WTC11 (cell line): ENCODE measurements around the gene HSDL1. TPM values are rescaled to one million over a fixed set of nuclear protein-coding genes. Genes with fewer than 3 reads are reported as not detected.

Experiments
- ATAC-seq: fragments of 200-7000 bp; cut with Tn5 transposase; 2 replicates; pipeline ENCODE4 v1.10.0; 2021; ENCODE audit warnings: mild to moderate bottlenecking, moderate library complexity
- CTCF ChIA-PET: fragments of 300-600 bp; sonication (Branson Sonifier 250); formaldehyde crosslinking; loops from one replicate; lab custom pipeline; 2021; ENCODE audit warnings: antibody characterized with exemption; lab: Charles Lee
- POLR2A ChIA-PET: fragments of 350-600 bp; sonication (Branson Sonifier 250); formaldehyde crosslinking; loops from one replicate; lab custom pipeline; 2021; ENCODE audit warnings: antibody characterized with exemption; lab: Charles Lee
- DNase-seq: peaks from one replicate; pipeline ENCODE4 v3.0.0; 2021; ENCODE audit warnings: low spot score
- H3K27ac Mint-ChIP-seq: 2 replicates; pipeline ENCODE4 v1.8.0; 2021; ENCODE audit warnings: mixed read lengths
- H3K27me3 Mint-ChIP-seq: 2 replicates; pipeline ENCODE4 v1.8.0; 2021; ENCODE audit warnings: low read depth, mild to moderate bottlenecking, moderate library complexity, mixed read lengths
- H3K36me3 Mint-ChIP-seq: 2 replicates; pipeline ENCODE4 v1.8.0; 2021; ENCODE audit warnings: mixed read lengths
- H3K4me1 Mint-ChIP-seq: 2 replicates; pipeline ENCODE4 v1.8.0; 2022; ENCODE audit warnings: mixed read lengths
- H3K4me3 Mint-ChIP-seq: 2 replicates; pipeline ENCODE4 v1.8.0; 2021; ENCODE audit warnings: mild to moderate bottlenecking, moderate library complexity, mixed read lengths
- H3K9me3 Mint-ChIP-seq: 2 replicates; pipeline ENCODE4 v1.8.0; 2021; ENCODE audit warnings: mixed read lengths
- ATF2 ChIP-seq: sonication (generic); formaldehyde crosslinking; IDR thresholded peaks from 2 replicates; pipeline ENCODE4 v1.8.1; 2022; ENCODE audit warnings: low read depth, missing genetic modification reagents, borderline replicate concordance
- ESRRA ChIP-seq: sonication (generic); formaldehyde crosslinking; IDR thresholded peaks from 2 replicates; pipeline ENCODE4 v1.8.1; 2022; ENCODE audit warnings: mild to moderate bottlenecking, missing genetic modification reagents, borderline replicate concordance
- FOXP1 ChIP-seq: sonication (generic); formaldehyde crosslinking; IDR thresholded peaks from 2 replicates; pipeline ENCODE4 v1.8.0; 2022; ENCODE audit warnings: missing genetic modification reagents, mild to moderate bottlenecking, moderate library complexity, borderline replicate concordance
- NFE2L1 ChIP-seq: sonication (generic); formaldehyde crosslinking; IDR thresholded peaks from 2 replicates; pipeline ENCODE4 v1.8.1; 2023; ENCODE audit warnings: missing genetic modification reagents
- SOX15 ChIP-seq: fragments of 250-450 bp; sonication (Bioruptor Pico); IDR thresholded peaks from 2 replicates; pipeline ENCODE4 v1.9.0; 2021; ENCODE audit warnings: mild to moderate bottlenecking
- SP1 ChIP-seq: sonication (generic); formaldehyde crosslinking; conservative IDR thresholded peaks from 2 replicates; pipeline ENCODE4 v1.8.1; 2022; ENCODE audit warnings: missing genetic modification reagents
- USF2 ChIP-seq: sonication (generic); formaldehyde crosslinking; IDR thresholded peaks from 2 replicates; pipeline ENCODE4 v1.8.1; 2023; ENCODE audit warnings: mild to moderate bottlenecking, missing genetic modification reagents, moderate library complexity
- ZNF121 ChIP-seq: sonication (generic); formaldehyde crosslinking; IDR thresholded peaks from 2 replicates; pipeline ENCODE4 v1.8.0; 2023; ENCODE audit warnings: missing genetic modification reagents
- ZNF512 ChIP-seq: sonication (generic); formaldehyde crosslinking; IDR thresholded peaks from 2 replicates; pipeline ENCODE4 v1.8.1; 2022; ENCODE audit warnings: missing genetic modification reagents, borderline replicate concordance
- total RNA-seq: library from RNA; stranded (reverse); gene quantifications from 3 replicates; pipeline ENCODE4 v1.2.3, GENCODE V29; 2021
- TF ChIP-seq, protein P1 (sequence below): sonication (generic); formaldehyde crosslinking; IDR thresholded peaks from 2 replicates; pipeline ENCODE4 v1.8.1; 2022; ENCODE audit warnings: low read depth, mild to moderate bottlenecking, moderate library complexity, missing genetic modification reagents, borderline replicate concordance
- TF ChIP-seq, protein P2 (sequence below): sonication (generic); formaldehyde crosslinking; IDR thresholded peaks from 2 replicates; pipeline ENCODE4 v1.8.0; 2022; ENCODE audit warnings: mild to moderate bottlenecking, missing genetic modification reagents
- TF ChIP-seq, protein P3 (sequence below): sonication (generic); formaldehyde crosslinking; IDR thresholded peaks from 2 replicates; pipeline ENCODE4 v1.8.1; 2022; ENCODE audit warnings: mild to moderate bottlenecking, missing genetic modification reagents, moderate library complexity, borderline replicate concordance
- TF ChIP-seq, protein P4 (sequence below): sonication (generic); formaldehyde crosslinking; IDR thresholded peaks from 2 replicates; pipeline ENCODE4 v1.8.1; 2023; ENCODE audit warnings: mild to moderate bottlenecking, moderate library complexity, missing genetic modification reagents
- TF ChIP-seq, protein P5 (sequence below): sonication (generic); formaldehyde crosslinking; IDR thresholded peaks from 2 replicates; pipeline ENCODE4 v1.8.1; 2023; ENCODE audit warnings: mild to moderate bottlenecking, missing genetic modification reagents

HSDL1 gene
- total RNA-seq, 1 experiment from 2014 or later = 48.6 TPM

DNA sequence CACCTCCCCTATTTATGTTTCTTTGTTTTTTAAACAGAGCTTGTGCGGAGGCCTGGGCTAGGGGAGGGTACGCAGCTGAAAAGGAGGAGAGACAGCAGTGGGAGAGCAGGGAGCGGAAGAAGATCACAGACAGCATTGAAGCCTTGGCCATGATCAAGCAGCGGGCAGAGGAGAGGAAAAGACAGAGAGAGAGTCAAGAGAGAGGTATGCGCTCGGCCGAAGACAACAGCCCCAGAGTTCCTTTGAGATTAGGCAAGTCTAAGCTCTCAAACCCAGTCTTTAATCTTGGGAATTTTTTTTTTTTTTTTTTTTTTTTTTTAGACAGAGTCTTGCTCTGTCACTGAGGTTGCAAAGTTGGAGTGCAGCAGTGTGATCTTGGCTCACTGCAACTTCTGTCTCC lies 20.8 kb upstream of the HSDL1 start:
- no peak for ATAC-seq
- Mint-ChIP-seq H3K27me3 (no peaks in the 10 kb centered on the region; the same call in 1 of the 2 replicates), H3K9me3 (no peaks in the 10 kb centered on the region), H3K36me3 (no peaks in the 10 kb centered on the region)
- POLR2A ChIA-PET = no interaction called here
- no peak for DNase-seq
- TF ChIP-seq, protein P1, sequence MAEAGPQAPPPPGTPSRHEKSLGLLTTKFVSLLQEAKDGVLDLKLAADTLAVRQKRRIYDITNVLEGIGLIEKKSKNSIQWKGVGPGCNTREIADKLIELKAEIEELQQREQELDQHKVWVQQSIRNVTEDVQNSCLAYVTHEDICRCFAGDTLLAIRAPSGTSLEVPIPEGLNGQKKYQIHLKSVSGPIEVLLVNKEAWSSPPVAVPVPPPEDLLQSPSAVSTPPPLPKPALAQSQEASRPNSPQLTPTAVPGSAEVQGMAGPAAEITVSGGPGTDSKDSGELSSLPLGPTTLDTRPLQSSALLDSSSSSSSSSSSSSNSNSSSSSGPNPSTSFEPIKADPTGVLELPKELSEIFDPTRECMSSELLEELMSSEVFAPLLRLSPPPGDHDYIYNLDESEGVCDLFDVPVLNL (CRISPR knock-in tag) = no peak
- TF ChIP-seq, protein P2, sequence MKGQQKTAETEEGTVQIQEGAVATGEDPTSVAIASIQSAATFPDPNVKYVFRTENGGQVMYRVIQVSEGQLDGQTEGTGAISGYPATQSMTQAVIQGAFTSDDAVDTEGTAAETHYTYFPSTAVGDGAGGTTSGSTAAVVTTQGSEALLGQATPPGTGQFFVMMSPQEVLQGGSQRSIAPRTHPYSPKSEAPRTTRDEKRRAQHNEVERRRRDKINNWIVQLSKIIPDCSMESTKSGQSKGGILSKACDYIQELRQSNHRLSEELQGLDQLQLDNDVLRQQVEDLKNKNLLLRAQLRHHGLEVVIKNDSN = no peak
- TF ChIP-seq SOX15 (CRISPR knock-in tag) (no peak), ZNF512 (CRISPR knock-in tag) (no peak), ZNF121 (CRISPR knock-in tag) (no peak), SP1 (CRISPR knock-in tag) (no peak), FOXP1 (CRISPR knock-in tag) (no peak), ATF2 (no peak), USF2 (CRISPR knock-in tag) (no peak), ESRRA (no peak), NFE2L1 (CRISPR knock-in tag) (no peak)
- TF ChIP-seq, protein P3, sequence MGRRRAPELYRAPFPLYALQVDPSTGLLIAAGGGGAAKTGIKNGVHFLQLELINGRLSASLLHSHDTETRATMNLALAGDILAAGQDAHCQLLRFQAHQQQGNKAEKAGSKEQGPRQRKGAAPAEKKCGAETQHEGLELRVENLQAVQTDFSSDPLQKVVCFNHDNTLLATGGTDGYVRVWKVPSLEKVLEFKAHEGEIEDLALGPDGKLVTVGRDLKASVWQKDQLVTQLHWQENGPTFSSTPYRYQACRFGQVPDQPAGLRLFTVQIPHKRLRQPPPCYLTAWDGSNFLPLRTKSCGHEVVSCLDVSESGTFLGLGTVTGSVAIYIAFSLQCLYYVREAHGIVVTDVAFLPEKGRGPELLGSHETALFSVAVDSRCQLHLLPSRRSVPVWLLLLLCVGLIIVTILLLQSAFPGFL (CRISPR knock-in tag) = no peak
- TF ChIP-seq, protein P4, sequence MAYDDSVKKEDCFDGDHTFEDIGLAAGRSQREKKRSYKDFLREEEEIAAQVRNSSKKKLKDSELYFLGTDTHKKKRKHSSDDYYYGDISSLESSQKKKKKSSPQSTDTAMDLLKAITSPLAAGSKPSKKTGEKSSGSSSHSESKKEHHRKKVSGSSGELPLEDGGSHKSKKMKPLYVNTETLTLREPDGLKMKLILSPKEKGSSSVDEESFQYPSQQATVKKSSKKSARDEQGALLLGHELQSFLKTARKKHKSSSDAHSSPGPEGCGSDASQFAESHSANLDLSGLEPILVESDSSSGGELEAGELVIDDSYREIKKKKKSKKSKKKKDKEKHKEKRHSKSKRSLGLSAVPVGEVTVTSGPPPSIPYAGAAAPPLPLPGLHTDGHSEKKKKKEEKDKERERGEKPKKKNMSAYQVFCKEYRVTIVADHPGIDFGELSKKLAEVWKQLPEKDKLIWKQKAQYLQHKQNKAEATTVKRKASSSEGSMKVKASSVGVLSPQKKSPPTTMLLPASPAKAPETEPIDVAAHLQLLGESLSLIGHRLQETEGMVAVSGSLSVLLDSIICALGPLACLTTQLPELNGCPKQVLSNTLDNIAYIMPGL (CRISPR knock-in tag) = no peak
- TF ChIP-seq, protein P5, sequence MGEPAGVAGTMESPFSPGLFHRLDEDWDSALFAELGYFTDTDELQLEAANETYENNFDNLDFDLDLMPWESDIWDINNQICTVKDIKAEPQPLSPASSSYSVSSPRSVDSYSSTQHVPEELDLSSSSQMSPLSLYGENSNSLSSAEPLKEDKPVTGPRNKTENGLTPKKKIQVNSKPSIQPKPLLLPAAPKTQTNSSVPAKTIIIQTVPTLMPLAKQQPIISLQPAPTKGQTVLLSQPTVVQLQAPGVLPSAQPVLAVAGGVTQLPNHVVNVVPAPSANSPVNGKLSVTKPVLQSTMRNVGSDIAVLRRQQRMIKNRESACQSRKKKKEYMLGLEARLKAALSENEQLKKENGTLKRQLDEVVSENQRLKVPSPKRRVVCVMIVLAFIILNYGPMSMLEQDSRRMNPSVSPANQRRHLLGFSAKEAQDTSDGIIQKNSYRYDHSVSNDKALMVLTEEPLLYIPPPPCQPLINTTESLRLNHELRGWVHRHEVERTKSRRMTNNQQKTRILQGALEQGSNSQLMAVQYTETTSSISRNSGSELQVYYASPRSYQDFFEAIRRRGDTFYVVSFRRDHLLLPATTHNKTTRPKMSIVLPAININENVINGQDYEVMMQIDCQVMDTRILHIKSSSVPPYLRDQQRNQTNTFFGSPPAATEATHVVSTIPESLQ (CRISPR knock-in tag) = no peak
- TF ChIP-seq, all 79 proteins: peak for 0
- Mint-ChIP-seq H3K27ac (no peak overlapping the region), H3K4me1 (no peaks in the 10 kb centered on the region), H3K4me3 (no peak overlapping the region)
- CTCF ChIA-PET = interaction anchor here (0.8 kb wide), 1 partner anchor 70 kb away, joined by 4 read pairs; no protein-coding TSS in a partner anchor
